Endometrial microvascular endothelial cells (primary cell): ENCODE data around the gene LY6G5B. TPM values are rescaled to one million over a fixed set of nuclear protein-coding genes. Genes with fewer than 3 reads are reported as not detected.

Experiments used
- total RNA-seq: library from RNA; depleted of rRNA; stranded (reverse); fragments of >200 nt; gene quantifications from one replicate; pipeline ENCODE4 v1.2.3, GENCODE V29; 2015; ENCODE audit errors: inconsistent ontology term

Gene LY6G5B
- total RNA-seq, 1 donor from 2014 or later, result 1.1 TPM

Other genes with a start within 250 kb of the LY6G5B start
- gene MICB, start 171.8 kb upstream of the LY6G5B start, total RNA-seq, result 26.1 TPM
- gene MCCD1, start 141.0 kb upstream of the LY6G5B start, total RNA-seq, result not detected
- gene DDX39B, start 128.0 kb upstream of the LY6G5B start, total RNA-seq, result 465 TPM
- not detected for gene ATP6V1G2, start 123.4 kb upstream of the LY6G5B start, total RNA-seq
- gene NFKBIL1, start 122.4 kb upstream of the LY6G5B start, total RNA-seq, result 13.1 TPM
- gene LTA, start 97.7 kb upstream of the LY6G5B start, total RNA-seq, result not detected
- not detected for gene TNF, start 94.4 kb upstream of the LY6G5B start, total RNA-seq
- gene LTB, start 87.6 kb upstream of the LY6G5B start, total RNA-seq, result not detected
- gene LST1, start 83.7 kb upstream of the LY6G5B start, total RNA-seq, result not detected
- not detected for gene NCR3, start 77.0 kb upstream of the LY6G5B start, total RNA-seq
- gene AIF1, start 54.7 kb upstream of the LY6G5B start, total RNA-seq, result not detected
- gene PRRC2A, start 49.3 kb upstream of the LY6G5B start, total RNA-seq, result 79.4 TPM
- gene BAG6, start 17.3 kb upstream of the LY6G5B start, total RNA-seq, result 262 TPM
- 1.9 TPM for gene APOM, start 14.1 kb upstream of the LY6G5B start, total RNA-seq
- gene C6orf47, start 9.2 kb upstream of the LY6G5B start, total RNA-seq, result 17.2 TPM
- gene GPANK1, start 5.0 kb upstream of the LY6G5B start, total RNA-seq, result 15.2 TPM
- gene CSNK2B, start 3.9 kb upstream of the LY6G5B start, total RNA-seq, result 271 TPM
- gene LY6G5C, start 11.1 kb downstream of the LY6G5B start, total RNA-seq, result 0.93 TPM
- gene ABHD16A, start 33.3 kb downstream of the LY6G5B start, total RNA-seq, result 44.8 TPM
- not detected for gene LY6G6F, start 36.9 kb downstream of the LY6G5B start, total RNA-seq
- gene LY6G6D, start 45.4 kb downstream of the LY6G5B start, total RNA-seq, result not detected
- gene LY6G6C, start 51.8 kb downstream of the LY6G5B start, total RNA-seq, result not detected
- not detected for gene MPIG6B, start 53.4 kb downstream of the LY6G5B start, total RNA-seq
- 64.2 TPM for gene DDAH2, start 59.3 kb downstream of the LY6G5B start, total RNA-seq
- gene CLIC1, start 66.6 kb downstream of the LY6G5B start, total RNA-seq, result 1,067 TPM
- 7.8 TPM for gene MSH5, start 70.0 kb downstream of the LY6G5B start, total RNA-seq
- gene SAPCD1, start 92.7 kb downstream of the LY6G5B start, total RNA-seq, result not detected
- gene VWA7, start 107.4 kb downstream of the LY6G5B start, total RNA-seq, result not detected
- 101 TPM for gene VARS1, start 125.8 kb downstream of the LY6G5B start, total RNA-seq
- gene LSM2, start 137.0 kb downstream of the LY6G5B start, total RNA-seq, result 172 TPM
- 0.65 TPM for gene HSPA1L, start 145.3 kb downstream of the LY6G5B start, total RNA-seq
- 171 TPM for gene HSPA1A, start 145.6 kb downstream of the LY6G5B start, total RNA-seq
- gene HSPA1B, start 157.8 kb downstream of the LY6G5B start, total RNA-seq, result 120 TPM
- 94.3 TPM for gene NEU1, start 192.8 kb downstream of the LY6G5B start, total RNA-seq
- gene SLC44A4, start 209.0 kb downstream of the LY6G5B start, total RNA-seq, result 2.6 TPM
- gene EHMT2, start 227.7 kb downstream of the LY6G5B start, total RNA-seq, result 41.2 TPM
- gene ZBTB12, start 232.1 kb downstream of the LY6G5B start, total RNA-seq, result not detected